GM04504 (cell line): ENCODE data around the gene MADD.

Source experiments
- DNase-seq: peaks from one replicate; pipeline ENCODE4 v3.0.0-alpha.2; 2012; ENCODE audit warnings: low read depth

MADD gene

DNA sequence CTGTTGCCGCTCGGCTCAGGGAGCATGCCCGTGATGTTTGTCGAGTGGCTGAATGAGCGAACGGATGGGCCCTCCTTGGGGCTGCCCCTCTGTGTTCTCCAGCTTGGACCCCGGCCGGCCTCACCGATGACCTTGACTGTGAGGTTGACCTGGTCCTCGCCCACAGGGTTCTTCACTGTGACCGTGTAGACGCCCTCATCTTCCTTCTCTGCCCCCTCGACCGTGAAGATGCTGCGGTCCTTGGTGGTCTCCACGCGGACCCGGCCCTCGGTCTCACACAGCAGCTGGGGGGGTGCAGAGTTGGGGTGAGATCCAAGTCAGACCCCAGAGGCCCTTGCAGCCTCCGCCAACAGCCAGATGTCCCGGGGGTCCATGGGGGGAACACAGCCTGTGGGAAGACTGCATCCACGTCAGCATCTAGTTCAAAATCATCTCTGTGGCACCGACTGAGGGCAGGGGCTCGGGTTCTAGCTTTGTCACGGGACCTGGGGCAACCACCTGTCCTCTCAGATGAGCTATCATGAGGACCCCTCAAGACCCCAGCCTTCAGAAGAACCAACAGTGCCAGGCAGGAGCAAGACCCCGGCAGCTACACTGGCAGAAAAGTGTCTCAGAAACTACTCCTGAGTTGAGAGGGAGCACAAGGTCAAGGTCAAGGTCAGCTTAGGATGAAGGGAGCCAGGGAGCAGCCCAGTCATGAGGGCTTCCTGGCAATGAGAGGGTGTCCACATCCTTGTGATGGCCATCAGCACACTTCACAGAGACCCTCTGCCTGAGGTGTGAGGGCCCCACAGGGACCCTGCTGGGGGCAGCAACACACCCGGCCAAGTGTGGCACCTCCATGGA lies 68.7 kb downstream of the MADD start:
- no peak for DNase-seq

GRCh38 chr11:47340010-47340409 lies 70.1 kb downstream of the MADD start:
- no peak for DNase-seq

GRCh38 chr11:47340980-47341775 lies 71.2 kb downstream of the MADD start:
- DNase-seq, result no peak

GRCh38 chr11:47342036-47342803 lies 72.3 kb downstream of the MADD start:
- no peak for DNase-seq

GRCh38 chr11:47342854-47343253 lies 72.9 kb downstream of the MADD start:
- DNase-seq, result no peak

DNA sequence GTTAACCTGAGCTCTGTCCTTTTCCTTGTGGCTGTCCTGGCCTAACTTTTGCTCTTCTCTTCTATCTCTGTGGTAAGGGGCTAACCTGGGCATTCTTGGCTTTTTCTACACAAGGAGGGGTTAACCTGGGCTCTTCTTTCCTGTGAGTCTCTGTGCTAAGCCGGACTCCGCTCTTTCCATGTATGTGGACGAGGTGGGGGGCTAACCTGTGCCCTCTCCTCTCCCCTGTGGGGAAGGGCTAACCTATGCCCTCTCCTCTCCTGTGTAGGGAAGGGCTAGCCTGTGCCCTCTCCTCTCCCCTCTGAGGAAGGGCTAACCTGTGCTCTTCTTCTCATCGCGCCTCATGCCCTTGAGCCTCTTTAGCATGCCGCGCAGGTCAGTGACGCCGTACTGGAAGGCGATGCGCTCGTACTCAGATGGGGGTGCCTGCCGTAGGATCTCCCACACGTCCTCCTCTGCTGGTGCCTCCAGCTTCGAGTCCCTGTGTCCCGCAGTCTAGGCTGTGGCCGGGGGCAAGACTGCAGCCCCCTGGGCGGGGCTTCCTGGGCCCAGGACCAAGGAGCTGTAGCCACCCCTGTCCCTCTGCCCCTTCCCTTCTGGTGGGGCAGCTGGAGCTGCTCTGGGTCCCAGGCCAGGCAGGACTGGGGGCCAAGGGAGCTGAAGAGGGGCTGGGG lies 76.1 kb downstream of the MADD start:
- no peak for DNase-seq

DNA sequence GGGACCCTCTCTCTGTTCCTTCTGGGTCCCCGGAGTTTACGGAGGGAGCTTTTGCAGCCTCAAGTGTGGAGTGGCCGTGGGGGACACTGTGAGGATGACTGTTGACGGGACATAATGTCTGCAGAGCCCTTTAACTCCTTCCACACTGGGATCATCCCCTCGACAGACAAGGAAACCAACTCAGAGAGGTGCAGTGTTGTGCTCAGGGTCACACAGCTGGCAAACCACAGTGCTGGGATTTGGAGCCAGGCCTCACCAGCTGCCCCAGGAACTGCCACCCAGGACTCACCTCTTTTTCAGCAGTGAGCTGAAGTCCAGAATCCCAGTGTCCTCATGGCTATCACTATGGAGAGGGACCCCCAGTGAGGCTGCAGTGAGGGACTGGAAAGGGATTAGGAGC lies 77.2 kb downstream of the MADD start:
- no peak for DNase-seq

DNA sequence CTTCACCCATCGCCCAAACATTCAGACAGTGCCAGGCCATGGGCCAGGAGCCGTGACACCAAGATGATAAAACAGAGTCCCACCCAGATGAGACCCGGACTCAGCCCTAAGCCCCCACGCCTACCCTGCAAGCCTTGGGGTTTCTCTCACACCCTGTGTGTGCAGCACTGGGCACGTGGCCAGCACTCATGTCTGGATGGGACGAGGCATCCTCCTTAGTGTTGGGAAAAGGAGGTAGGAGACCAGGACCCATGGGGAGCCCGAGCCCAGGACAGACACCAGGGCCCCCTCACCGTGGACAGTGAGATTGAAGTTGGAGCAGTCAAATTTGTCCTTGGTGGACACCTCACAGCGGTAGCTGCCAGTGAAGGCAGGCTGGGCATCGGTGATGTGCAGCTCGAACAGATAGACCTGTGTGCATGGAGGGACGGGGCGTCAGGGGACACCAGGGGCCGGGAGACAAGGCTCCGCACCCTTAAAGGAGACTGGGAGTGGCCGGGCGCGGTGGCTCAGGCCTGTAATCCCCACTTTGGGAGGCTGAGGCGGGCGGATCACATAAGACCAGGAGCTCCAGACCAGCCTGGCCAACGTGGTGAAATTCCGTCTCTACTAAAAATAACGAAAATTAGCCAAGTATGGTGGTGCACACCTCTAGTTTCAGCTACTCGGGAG lies 78.3 kb downstream of the MADD start:
- DNase-seq, result no peak

GRCh38 chr11:47348859-47349258 lies 78.9 kb downstream of the MADD start:
- DNase-seq, result no peak

GRCh38 chr11:47349521-47350095 lies 79.7 kb downstream of the MADD start:
- DNase-seq, result no peak

GRCh38 chr11:47350315-47350714 lies 80.4 kb downstream of the MADD start:
- DNase-seq, result no peak

- no peak for DNase-seq
Measured at GRCh38 chr11:47351156-47352126, 81.5 kb downstream of the MADD start.

- no peak for DNase-seq
Measured at GRCh38 chr11:47352556-47352955, 82.6 kb downstream of the MADD start, which contains the start of gene MYBPC3. Gene MYBPC3, minus strand, starts transcription at chr11:47352702. Its CDS starts 55 bp downstream, at chr11:47352647.

DNA sequence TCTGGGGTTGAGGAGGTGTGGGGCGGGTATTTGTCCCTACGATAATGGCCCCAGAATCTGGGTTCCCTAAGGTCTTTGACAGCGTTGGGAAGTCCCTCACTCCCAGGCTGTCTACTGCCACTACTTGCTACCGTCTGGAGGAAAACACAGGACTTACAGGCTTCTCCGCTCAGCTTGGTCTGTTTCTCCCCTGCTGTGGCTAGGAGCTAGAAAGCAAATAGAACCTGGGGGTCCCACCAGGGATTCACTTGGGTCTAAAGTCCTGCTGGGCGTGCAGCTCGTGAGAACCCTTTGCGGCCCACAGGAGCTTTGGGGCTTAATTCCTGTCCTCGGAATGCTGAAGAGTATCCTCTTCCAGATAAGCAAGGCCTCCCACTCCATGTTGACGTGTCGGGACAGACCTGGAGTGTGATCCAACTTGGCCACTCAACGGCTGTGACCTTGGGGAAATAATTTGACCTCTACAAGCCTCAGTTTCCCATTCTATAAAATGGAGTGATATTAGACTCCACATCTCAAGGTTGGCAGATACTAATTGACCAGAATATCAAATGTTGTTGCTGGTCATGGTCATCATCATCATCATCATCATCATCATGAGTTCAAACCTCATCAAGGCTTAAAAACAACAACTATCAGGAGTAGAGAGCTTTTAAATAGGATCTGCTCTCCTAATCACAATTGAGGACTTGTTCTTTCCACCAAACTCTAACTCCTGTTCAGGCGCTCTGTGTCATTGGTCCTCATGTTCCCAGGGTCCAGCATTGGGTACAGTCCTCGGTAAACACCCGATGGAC lies 84.2 kb downstream of the MADD start:
- DNase-seq, result no peak

GRCh38 chr11:47354913-47355282 lies 85.0 kb downstream of the MADD start:
- DNase-seq, result no peak

- DNase-seq, result peak; percentile 74
Measured at GRCh38 chr11:47355283-47356128, 85.6 kb downstream of the MADD start.

DNA sequence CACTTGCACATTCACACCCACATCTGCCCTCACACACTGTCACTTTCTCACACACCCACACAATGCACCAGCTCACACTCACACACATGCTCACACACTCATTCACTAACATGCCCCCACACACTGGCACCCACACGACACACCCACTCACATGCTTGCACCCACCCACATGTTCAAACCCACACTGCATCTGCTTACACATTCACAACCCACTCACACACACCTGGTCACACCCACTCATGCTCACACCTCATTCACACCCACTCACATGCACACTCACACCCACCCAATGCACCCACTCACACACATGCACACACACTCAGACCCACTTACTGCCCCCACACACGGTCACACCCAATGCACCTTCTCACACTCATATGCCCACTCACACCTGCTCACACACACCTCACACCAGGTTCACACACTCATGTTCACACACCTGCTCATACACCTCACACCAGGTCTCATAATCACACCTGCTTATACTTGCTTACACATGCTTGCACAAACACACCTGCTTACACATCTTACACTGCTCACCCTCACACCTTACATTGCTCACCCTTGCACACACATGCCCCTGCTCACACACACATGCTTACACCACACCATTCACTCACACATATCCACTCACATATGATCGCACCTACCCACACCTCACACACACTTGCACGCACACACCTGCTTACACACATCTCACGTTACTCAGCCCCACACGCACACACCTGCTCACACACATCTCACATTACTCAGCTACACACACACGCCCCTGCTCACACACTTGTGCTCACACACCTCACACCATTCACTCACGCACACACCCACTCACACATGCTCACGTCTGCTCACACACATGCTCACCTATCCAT lies 86.4 kb downstream of the MADD start:
- DNase-seq, result no peak
